NCI-H2196 treated with DMSO at 0.1 percent for 48 hours (cell line): ENCODE data around the gene C12orf60.
"Not testable (repeated sequence)": the region's sequence is repeated elsewhere in the genome, so short reads cannot be mapped to it uniquely, and the experiment has no call there.

Experiments used
- DNase-seq: peaks from one replicate; lab custom pipeline; 2025; ENCODE audit not compliant: unreplicated experiment; lab: John Stamatoyannopoulos, UW

C12orf60 gene

GRCh38 chr12:14803011-14803829 is at the start of gene C12orf60, which contains the start of gene WBP11:
C12orf60 (plus strand) TSS chr12:14803670; CDS start chr12:14822936, 19,266 bp downstream.
WBP11 (minus strand) TSS chr12:14803478; CDS start chr12:14801383, 2,095 bp downstream.
- DNase-seq, result peak; percentile 86

- DNase-seq, result no peak
These were observed 46.9 kb upstream of the C12orf60 start for GRCh38 chr12:14756334-14757143.

- not testable (repeated sequence) for DNase-seq
These were observed 43.7 kb upstream of the C12orf60 start for GRCh38 chr12:14759711-14760280.

- no peak for DNase-seq
These were observed 38.1 kb upstream of the C12orf60 start for GRCh38 chr12:14765398-14765797.

GRCh38 chr12:14766020-14766419 is 37.5 kb upstream of the C12orf60 start:
- not testable (repeated sequence) for DNase-seq

- no peak for DNase-seq
These were observed 36.7 kb upstream of the C12orf60 start for GRCh38 chr12:14766649-14767215.

- DNase-seq, result no peak
These were observed 35.9 kb upstream of the C12orf60 start for GRCh38 chr12:14767617-14768016.

GRCh38 chr12:14768823-14769405 is 34.6 kb upstream of the C12orf60 start:
- DNase-seq, result no peak

- DNase-seq, result no peak
These were observed 34.0 kb upstream of the C12orf60 start for GRCh38 chr12:14769466-14769968.

GRCh38 chr12:14769969-14770495 is 33.4 kb upstream of the C12orf60 start:
- peak; percentile 40 for DNase-seq

GRCh38 chr12:14770496-14771461 is 32.7 kb upstream of the C12orf60 start:
- DNase-seq, result peak; percentile 34

- no peak for DNase-seq
These were observed 31.8 kb upstream of the C12orf60 start for GRCh38 chr12:14771651-14772137.

GRCh38 chr12:14772946-14773345 is 30.5 kb upstream of the C12orf60 start:
- no peak for DNase-seq

- no peak for DNase-seq
These were observed 29.8 kb upstream of the C12orf60 start for GRCh38 chr12:14773685-14774073.

GRCh38 chr12:14774074-14774905 is 29.2 kb upstream of the C12orf60 start:
- peak; percentile 58 for DNase-seq

GRCh38 chr12:14774906-14775635 is 28.4 kb upstream of the C12orf60 start:
- DNase-seq, result no peak

GRCh38 chr12:14775636-14775980 is 27.9 kb upstream of the C12orf60 start:
- DNase-seq, result no peak
